HG03064 (cell line): ENCODE results near the gene CNKSR2.

Experiments
- ATAC-seq: cut with Tn5 transposase; IDR thresholded peaks from one replicate; pipeline ENCODE4 v1.9.1; 2021; ENCODE audit warnings: low read depth; ENCODE audit not compliant: unreplicated experiment

CNKSR2 gene

DNA sequence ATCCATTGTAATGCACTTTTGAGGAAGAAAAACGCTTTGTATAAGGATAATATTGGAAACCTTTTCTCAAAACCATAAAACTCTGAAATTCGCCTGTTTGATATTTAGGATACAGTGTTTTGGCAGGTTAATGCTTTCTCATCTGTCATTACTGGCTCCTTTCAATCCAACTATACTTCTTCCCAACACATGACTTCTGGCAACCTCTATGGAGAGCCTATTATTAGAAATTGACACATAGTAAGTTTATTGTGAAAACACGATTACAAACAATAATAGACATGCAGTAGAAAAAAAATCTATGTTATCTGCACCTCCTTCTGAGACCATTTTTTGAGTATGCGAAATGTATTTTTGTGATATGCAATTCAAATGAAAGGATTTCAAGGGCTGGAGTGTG, 288.5 kb downstream of the CNKSR2 start:
- ATAC-seq: no peak

- ATAC-seq: no peak
Observed at GRCh38 chrX:21666252-21666651, 292.0 kb downstream of the CNKSR2 start.

- ATAC-seq: no peak
Observed at GRCh38 chrX:21666679-21667078, 292.5 kb downstream of the CNKSR2 start.

- ATAC-seq: no peak
Observed at GRCh38 chrX:21674430-21675186, 300.4 kb downstream of the CNKSR2 start.

GRCh38 chrX:21675931-21676330, 301.7 kb downstream of the CNKSR2 start:
- no peak for ATAC-seq

GRCh38 chrX:21678048-21678612, 303.9 kb downstream of the CNKSR2 start:
- ATAC-seq: no peak

DNA sequence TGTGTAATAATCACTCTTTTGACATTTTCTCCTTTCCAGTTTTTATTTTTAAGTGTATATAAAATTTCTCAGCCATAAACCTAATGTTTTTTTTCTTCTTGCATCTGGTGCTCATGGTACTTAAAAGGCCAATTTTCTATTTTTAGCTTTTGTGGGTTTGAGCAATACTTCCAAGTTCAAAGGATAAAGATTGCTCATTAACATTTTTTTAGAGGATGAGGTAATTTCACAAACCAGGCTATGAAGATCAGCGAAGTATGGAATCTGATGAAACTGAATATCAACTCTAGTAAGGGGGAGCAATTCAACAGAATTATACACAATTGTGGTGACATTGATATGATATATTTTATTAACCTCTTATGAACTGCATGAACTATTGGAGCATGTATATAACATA, 309.7 kb downstream of the CNKSR2 start:
- ATAC-seq: no peak

DNA sequence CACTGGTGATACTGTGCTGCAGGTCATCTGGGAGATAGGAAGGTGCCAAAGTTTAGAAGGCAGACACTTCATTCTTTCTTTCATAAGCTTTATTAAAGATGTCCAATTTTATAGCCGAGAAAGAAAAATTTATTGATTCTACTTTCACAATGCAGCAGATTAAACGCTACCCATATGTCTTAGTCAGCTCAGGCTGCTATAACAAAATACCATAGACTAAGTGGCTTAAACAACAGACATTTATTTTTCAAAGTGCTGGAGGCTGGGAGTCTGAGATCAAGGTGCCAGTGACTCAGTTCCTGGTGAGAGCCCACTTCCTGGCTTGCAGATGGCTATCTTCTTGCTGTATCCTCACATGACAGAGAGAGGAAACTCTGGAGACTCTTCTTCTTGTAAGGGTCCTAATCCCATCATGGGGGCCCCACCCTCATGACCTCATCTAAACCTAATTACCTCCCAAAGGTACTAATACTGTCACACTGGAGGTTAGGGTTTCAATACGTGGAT, 317.3 kb downstream of the CNKSR2 start:
- no peak for ATAC-seq

DNA sequence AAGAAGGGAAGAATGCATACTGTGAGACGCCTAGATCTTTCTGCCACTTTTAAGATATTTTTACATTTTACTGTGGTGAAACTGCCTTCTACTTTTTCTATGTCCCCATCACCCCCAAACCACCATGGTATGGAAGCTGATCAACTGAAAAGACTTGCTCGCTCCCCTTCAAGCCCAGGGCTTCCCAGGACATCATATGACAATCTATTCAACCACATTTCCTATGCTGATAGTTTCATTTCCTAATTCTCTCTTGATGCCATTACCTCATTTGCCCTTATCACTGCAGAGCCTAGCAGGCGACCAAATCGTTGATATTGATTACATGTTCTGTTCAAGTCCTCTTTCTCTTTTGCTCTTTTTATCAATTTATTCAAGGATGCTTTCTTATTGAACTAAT, 324.1 kb downstream of the CNKSR2 start:
- no peak for ATAC-seq

DNA sequence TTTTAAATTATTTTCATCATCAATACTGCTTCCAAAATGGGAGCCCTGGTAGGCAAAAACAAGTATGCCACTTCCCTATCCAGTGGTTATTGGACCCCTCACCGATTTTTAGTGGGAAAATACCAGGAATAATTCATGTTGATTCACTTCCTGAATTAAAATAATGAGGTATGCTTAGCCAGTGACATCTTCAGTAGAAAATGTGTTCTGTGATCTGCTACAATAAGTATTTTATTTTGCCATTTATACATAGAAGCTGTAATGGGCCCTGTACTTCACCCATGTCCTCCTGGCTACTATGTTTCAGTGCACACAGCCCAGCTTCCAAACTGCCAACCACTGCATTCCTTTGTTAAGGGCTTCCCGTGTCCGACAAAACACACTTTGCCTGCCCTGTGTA, 324.9 kb downstream of the CNKSR2 start:
- ATAC-seq: no peak

DNA sequence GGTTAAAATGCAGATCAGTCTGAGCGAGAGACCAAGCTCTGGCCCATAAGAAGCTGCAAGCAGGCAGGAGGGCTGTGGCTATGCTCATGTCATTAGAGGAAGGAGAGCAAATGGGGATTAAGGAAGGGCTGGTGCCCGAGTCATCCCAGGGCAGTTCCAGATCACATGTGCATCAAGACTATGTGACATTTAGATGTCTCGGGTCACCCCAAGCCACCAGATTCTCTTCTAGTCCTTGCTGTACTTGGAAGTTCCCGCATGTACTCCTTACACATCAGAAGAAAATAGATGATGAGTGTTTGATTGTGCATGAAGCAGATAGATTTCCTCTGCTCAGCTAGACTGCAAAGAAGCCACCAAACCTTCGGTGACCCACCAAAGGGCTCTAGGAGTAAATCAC, 326.1 kb downstream of the CNKSR2 start:
- ATAC-seq: no peak

DNA sequence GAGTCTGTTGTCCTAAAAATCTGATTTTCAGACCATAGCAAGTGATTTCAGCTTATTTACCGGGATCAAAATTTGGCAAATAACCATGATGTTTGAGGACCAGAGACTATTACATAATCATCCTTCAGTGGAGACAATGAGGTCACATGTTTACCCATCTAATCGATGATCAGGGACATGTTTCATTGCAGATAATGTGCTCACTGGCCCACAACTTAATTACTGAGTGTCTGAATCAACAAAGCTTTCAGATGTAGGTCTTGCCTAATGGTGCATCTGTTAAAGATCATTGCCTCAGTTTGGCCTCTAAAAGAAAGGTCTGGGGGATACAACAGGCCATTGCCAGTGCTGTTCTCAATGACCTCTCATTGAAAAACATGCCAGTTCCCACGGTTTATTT, 326.7 kb downstream of the CNKSR2 start:
- ATAC-seq: no peak

GRCh38 chrX:21702725-21703124, 328.5 kb downstream of the CNKSR2 start:
- ATAC-seq: no peak
